CD4-positive, alpha-beta T cell treated with Interleukin-4 for 1 hour (primary cell): ENCODE data around the gene PROX2.

ENCODE experiments used
- DNase-seq, 2 donors: peaks; one replicate each; pipeline ENCODE4 v3.0.0-alpha.2; 2020 to 2022

PROX2 gene

GRCh38 chr14:74879427-74880182, 3.7 kb upstream of the PROX2 start:
- no peak for DNase-seq

GRCh38 chr14:74875204-74875603, 741 bp downstream of the PROX2 start:
- DNase-seq = no peak

GRCh38 chr14:74871819-74872218, 4.1 kb downstream of the PROX2 start:
- no peak for DNase-seq

- DNase-seq = no peak
Measured at GRCh38 chr14:74868739-74869138, 7.2 kb downstream of the PROX2 start.

- DNase-seq = peak; percentile 19 to 40
Measured at GRCh38 chr14:74867673-74868072, 8.3 kb downstream of the PROX2 start.

- no peak for DNase-seq
Measured at GRCh38 chr14:74866708-74867389, 9.1 kb downstream of the PROX2 start.

GRCh38 chr14:74865156-74865555, 10.8 kb downstream of the PROX2 start:
- no peak for DNase-seq

GRCh38 chr14:74864198-74864597, 11.7 kb downstream of the PROX2 start:
- DNase-seq = no peak

- DNase-seq = no peak
Measured at GRCh38 chr14:74863274-74863673, 12.7 kb downstream of the PROX2 start.

GRCh38 chr14:74861734-74862090, 14.2 kb downstream of the PROX2 start:
- no peak for DNase-seq

GRCh38 chr14:74860899-74861733, 14.8 kb downstream of the PROX2 start:
- DNase-seq = peak; percentile 87 to 88

GRCh38 chr14:74859757-74860552, 16.0 kb downstream of the PROX2 start:
- no peak for DNase-seq

GRCh38 chr14:74858022-74858421, 17.9 kb downstream of the PROX2 start:
- DNase-seq = no peak

GRCh38 chr14:74856366-74856765, 19.6 kb downstream of the PROX2 start:
- DNase-seq = no peak

GRCh38 chr14:74855945-74856344, 20.0 kb downstream of the PROX2 start:
- no peak for DNase-seq

- no peak for DNase-seq
Measured at GRCh38 chr14:74855021-74855420, 20.9 kb downstream of the PROX2 start.

- no peak for DNase-seq
Measured at GRCh38 chr14:74853581-74853980, 22.4 kb downstream of the PROX2 start.

GRCh38 chr14:74852922-74853530, 22.9 kb downstream of the PROX2 start:
- DNase-seq = no peak

- DNase-seq = no peak
Measured at GRCh38 chr14:74848768-74849167, 27.2 kb downstream of the PROX2 start.

- no peak for DNase-seq
Measured at GRCh38 chr14:74846968-74847665, 28.8 kb downstream of the PROX2 start.

- no peak for DNase-seq
Measured at GRCh38 chr14:74846168-74846567, 29.8 kb downstream of the PROX2 start.

- no peak for DNase-seq
Measured at GRCh38 chr14:74843653-74844052, 32.3 kb downstream of the PROX2 start.
